ENCODE measurements around the gene CFAP161. TPM values are rescaled to one million over a fixed set of nuclear protein-coding genes. Genes with fewer than 3 reads are reported as not detected.

CFAP161 gene
- total and polyA plus RNA-seq, 9 of the 15 experiments (the other 6 are each of a cell fraction or from before 2014, with no cell fraction given) = 25.8 to 83.3 (median 75.6) TPM

DNA sequence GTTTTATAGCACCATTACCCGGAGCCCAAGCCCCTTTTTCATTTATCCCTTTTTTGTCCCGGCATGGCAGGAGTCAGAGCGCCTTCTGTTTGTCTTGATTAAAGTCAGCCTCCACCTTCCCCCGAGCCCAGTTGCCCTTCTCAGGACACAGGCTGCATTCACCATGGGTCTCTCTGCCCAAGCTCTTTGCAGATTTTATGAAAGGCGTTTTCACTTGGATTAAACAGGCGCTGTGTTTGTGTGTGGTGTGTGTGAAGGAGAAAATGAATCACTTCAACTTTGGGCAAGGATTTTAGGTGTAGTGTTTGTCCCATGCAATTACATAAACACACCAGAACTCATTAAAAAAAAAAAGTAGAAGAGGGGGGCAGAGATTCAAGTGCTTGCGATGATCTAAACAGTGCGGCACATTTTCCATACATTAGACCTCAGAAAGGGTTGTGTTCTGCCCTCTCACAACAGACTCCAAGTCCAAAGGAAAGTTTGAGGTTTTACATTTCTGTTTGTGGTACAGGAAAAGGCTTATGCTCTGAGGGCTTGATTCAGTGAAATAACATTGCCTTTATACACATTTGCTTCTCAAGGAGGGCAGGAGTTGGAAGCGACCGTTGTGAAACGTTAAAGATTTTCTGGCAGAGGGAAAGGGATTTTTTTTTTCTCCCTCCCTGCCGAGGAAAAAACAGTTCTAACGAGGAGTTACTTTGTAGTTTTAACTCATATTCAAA, 48.1 kb downstream of the CFAP161 start:
- Histone ChIP-seq H3K4me3 (no peak overlapping the region), H3K9me3 (replicated peaks; ENCODE audit: control insufficient read depth, insufficient read depth, low read depth, low read length) (no peaks in the 10 kb centered on the region), H3K27me3 (ENCODE audit: control insufficient read depth in 2 of 2, insufficient read depth in 2 of 2, low read length in 2 of 2) (no peaks in the 10 kb centered on the region), H3K9me1 (ENCODE audit: control insufficient read depth, insufficient read depth, low read length) (no peaks in the 10 kb centered on the region), H3K27ac (ENCODE audit: extremely low read depth, low read depth, low read length) (no peak overlapping the region), H3K4me1 (replicated peaks in 1 of 2; ENCODE audit: control insufficient read depth in 2 of 2, insufficient read depth in 2 of 2, low read length in 2 of 2) (no peaks in the 10 kb centered on the region; a peak in 1 of 5 replicates), H2AFZ (ENCODE audit: low read depth, low read length) (no peak overlapping the region), H3K9ac (ENCODE audit: insufficient read depth in 1 of 2, low read depth in 2 of 2, low read length in 2 of 2) (no peak overlapping the region), H4K20me1 (replicated peaks; ENCODE audit: control insufficient read depth, insufficient read depth, low read length) (no peaks in the 10 kb centered on the region), H3K79me2 (ENCODE audit: control insufficient read depth, insufficient read depth, low read length) (no peaks in the 10 kb centered on the region), H3K4me2 (ENCODE audit: insufficient read depth, low read length) (no peak overlapping the region), H3K36me3 (ENCODE audit: control insufficient read depth, insufficient read depth, low read length) (no peaks in the 10 kb centered on the region)
- POLR2A ChIA-PET = interaction anchor here (0.6 to 1.0 kb wide), 2 partner anchors 9 to 1766 kb away, joined by 3 to 4 read pairs; no protein-coding TSS in a partner anchor
- intact Hi-C loops (cut with micrococcal nuclease) = no loop called here
- ATAC-seq = no peak
- 69% methylated on average over 13 of the region's 13 CpGs for WGBS (ENCODE audit: insufficient coverage, low coverage, missing lambda C conversion rate)
- TF ChIP-seq PURB (CRISPR knock-in tag; IDR thresholded peaks at IDR 0.05; ENCODE audit: low read depth) = no peak
- no peak for TF ChIP-seq TBP (optimal IDR thresholded peaks at IDR 0.05; ENCODE audit: low read depth, low read length)
- TF ChIP-seq, protein P1, sequence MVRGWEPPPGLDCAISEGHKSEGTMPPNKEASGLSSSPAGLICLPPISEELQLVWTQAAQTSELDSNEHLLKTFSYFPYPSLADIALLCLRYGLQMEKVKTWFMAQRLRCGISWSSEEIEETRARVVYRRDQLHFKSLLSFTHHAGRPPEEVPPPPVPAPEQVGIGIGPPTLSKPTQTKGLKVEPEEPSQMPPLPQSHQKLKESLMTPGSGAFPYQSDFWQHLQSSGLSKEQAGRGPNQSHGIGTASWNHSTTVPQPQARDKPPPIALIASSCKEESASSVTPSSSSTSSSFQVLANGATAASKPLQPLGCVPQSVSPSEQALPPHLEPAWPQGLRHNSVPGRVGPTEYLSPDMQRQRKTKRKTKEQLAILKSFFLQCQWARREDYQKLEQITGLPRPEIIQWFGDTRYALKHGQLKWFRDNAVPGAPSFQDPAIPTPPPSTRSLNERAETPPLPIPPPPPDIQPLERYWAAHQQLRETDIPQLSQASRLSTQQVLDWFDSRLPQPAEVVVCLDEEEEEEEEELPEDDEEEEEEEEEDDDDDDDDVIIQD (CRISPR knock-in tag; IDR thresholded peaks at IDR 0.05) = no peak
- TF ChIP-seq, protein P2, sequence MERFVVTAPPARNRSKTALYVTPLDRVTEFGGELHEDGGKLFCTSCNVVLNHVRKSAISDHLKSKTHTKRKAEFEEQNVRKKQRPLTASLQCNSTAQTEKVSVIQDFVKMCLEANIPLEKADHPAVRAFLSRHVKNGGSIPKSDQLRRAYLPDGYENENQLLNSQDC (CRISPR knock-in tag; IDR thresholded peaks at IDR 0.05) = no peak
- TF ChIP-seq TBL1XR1 (IDR thresholded peaks at IDR 0.05; ENCODE audit: low read length in 2 of 2) = no peak
- TF ChIP-seq, protein P3, sequence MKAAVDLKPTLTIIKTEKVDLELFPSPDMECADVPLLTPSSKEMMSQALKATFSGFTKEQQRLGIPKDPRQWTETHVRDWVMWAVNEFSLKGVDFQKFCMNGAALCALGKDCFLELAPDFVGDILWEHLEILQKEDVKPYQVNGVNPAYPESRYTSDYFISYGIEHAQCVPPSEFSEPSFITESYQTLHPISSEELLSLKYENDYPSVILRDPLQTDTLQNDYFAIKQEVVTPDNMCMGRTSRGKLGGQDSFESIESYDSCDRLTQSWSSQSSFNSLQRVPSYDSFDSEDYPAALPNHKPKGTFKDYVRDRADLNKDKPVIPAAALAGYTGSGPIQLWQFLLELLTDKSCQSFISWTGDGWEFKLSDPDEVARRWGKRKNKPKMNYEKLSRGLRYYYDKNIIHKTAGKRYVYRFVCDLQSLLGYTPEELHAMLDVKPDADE (conservative IDR thresholded peaks at IDR 0.05; ENCODE audit: control insufficient read depth, low read depth, low read length) = no peak
- no peak for TF ChIP-seq TARDBP (IDR thresholded peaks at IDR 0.05)
- TF ChIP-seq NR2C2 (CRISPR knock-in tag; IDR thresholded peaks at IDR 0.05) = no peak
- TF ChIP-seq NR2C2 (tag; IDR thresholded peaks at IDR 0.05) = no peak
- TF ChIP-seq SIN3B (IDR thresholded peaks at IDR 0.05; ENCODE audit: low read depth) = no peak
- no peak for FAIRE-seq
- DNase-seq (ENCODE audit: extremely low read depth in 1 of 4, low spot score in 3 of 4) = no peak
- CTCF ChIA-PET (ENCODE audit: low intra/inter-chr PET ratio) = no interaction called here
- no TSS peak for BruUV-seq (replicated peaks)
- in situ Hi-C loops (cut with MboI) = no loop called here
